ENCODE data around the gene SEZ6.

The SEZ6 gene

DNA sequence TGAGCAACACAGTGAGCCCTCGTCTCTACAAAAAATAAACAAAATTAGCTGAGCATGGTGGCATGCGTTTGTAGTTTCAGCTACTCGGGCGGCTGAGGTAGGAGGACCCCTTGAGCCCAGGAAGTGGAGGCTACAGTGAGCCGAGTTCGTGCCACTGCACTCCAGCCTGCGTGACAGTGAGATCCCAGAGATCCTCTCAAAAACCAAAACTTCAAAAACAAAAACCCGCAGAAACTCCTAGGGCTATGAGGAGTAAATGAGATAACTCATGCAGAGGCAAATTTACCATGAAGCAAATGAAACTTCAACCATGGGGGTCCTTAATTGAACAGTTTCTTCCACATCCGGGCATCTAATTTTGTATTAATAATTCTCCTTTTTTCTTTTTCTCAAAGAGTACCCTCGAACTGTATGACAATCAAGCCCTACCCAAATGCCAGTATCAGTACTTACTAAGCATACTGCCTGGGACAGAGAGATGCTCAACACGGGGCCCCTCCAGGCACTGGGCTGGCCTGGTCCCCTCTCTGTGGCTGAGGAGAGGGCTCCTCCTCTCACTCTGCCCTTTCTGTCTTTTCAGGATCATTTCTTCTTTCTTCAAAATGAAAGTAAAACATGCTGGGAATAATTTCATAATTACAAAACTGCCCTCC is 36.3 kb upstream of the SEZ6 start:
- H3K4me3 ChIP-seq (ENCODE audit: control insufficient read depth, low read depth, low read length): no peak overlapping the region

DNA sequence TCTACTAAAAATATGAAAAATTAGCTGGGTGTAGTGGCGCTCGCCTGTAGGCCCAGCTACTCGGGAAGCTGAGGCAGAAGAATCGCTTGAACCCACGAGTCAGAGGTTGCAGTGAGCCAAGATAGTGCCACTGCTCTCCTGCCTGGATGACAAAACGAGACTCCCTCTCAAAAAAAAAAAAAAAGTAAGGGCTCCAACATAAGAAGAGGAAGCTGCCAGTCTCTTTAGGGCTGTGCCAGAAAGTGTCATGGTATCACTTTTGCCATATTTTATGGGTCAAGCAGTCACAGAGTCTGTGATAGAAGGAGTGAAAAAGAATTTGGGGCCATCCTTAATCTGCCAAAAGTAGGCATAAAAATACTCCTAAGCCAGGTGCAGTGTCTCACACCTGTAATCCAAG is 35.7 kb upstream of the SEZ6 start:
- H3K4me3 ChIP-seq (ENCODE audit: control insufficient read depth, low read depth, low read length): no peak overlapping the region
- no peak for DNase-seq (ENCODE audit: low read depth)
- TF ChIP-seq CTCF (IDR thresholded peaks at IDR 0.05; ENCODE audit: control insufficient read depth, insufficient read depth, low read depth, low read length, missing control alignments): no peak

More for the DNA sequence above, 36.3 kb upstream of the SEZ6 start:
- no peak for DNase-seq (ENCODE audit: low read depth)
- TF ChIP-seq CTCF (IDR thresholded peaks at IDR 0.05; ENCODE audit: control insufficient read depth, insufficient read depth, low read depth, low read length, missing control alignments): no peak

DNA sequence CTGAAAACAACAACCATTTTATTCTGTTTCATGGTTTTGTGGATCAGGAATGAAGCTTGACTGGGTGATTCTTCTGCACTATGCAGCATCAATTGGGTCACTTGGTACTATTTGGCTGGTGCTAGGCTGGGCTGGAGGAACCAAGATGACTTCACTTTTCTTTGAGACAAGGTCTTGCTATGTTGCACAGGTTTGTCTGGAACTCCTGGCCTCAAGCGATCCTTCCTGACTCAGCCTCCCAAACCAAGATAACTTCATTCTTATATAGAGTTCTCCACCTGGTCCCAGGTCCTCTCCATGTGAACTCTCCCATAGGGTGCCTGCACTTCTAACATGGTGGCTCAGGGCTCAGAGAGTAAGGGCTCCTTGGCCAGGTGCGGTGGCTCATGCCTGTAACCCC is 35.3 kb upstream of the SEZ6 start:
- TF ChIP-seq CTCF (IDR thresholded peaks at IDR 0.05; ENCODE audit: control insufficient read depth, insufficient read depth, low read depth, low read length, missing control alignments): no peak
- no peak overlapping the region for H3K4me3 ChIP-seq (ENCODE audit: control insufficient read depth, low read depth, low read length)

DNA sequence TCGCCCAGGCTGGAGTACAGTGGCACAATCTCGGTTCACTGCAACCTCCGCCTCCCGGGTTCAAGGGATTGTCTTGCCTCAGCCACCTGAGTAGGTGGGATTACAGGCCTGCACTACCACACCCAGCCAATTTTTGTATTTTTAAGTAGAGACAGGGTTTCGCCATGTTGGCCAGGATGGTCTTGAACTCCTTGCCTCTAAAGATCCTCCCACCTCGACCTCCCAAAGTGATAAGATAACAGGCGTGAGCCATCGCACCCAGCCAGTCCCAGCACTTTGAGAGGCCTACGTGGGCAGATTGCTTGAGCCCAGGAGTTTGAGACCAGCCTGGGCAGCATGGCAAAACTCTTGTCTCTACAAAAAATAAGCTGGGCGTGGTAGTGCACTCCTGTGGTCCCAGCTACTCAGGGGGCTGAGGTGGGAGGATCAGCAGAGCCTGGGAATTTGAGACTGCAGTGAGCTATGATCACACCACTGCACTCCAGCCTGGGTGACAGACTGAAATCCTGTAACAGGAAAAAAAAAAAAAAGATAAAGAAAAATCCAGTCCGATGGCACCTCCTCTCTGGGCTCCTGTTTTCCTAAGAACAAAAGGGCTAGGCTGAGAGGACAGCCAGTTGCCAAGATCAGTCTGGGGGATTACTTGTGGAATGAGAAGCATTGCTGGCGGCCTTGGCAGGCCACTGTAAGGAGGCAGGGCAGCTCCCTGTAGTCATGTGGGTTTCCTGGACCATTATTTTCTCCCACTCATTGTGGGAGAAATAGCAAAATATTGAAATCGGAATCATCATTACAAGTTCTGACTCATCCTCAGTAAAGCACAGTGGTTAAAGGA is 34.1 kb upstream of the SEZ6 start:
- TF ChIP-seq CTCF (IDR thresholded peaks at IDR 0.05; ENCODE audit: control insufficient read depth, insufficient read depth, low read depth, low read length, missing control alignments): no peak
- no peak overlapping the region for H3K4me3 ChIP-seq (ENCODE audit: control insufficient read depth, low read depth, low read length)
- DNase-seq (ENCODE audit: low read depth): peak; percentile 87

More for the DNA sequence above, 35.3 kb upstream of the SEZ6 start:
- DNase-seq (ENCODE audit: low read depth): no peak

GRCh38 chr17:29038085-29038795 is 32.4 kb upstream of the SEZ6 start:
- no peak for TF ChIP-seq CTCF (IDR thresholded peaks at IDR 0.05; ENCODE audit: control insufficient read depth, insufficient read depth, low read depth, low read length, missing control alignments)
- no peak for DNase-seq (ENCODE audit: low read depth)
- no peak overlapping the region for H3K4me3 ChIP-seq (ENCODE audit: control insufficient read depth, low read depth, low read length)

GRCh38 chr17:29037739-29038084 is 31.9 kb upstream of the SEZ6 start:
- no peak overlapping the region for H3K4me3 ChIP-seq (ENCODE audit: control insufficient read depth, low read depth, low read length)
- DNase-seq (ENCODE audit: low read depth): no peak
- no peak for TF ChIP-seq CTCF (IDR thresholded peaks at IDR 0.05; ENCODE audit: control insufficient read depth, insufficient read depth, low read depth, low read length, missing control alignments)

Measured in AG09309 (cell line).